PFSK-1 (cell line): ENCODE data around the gene PTMS.

Experiments used
- POLR2AphosphoS5 ChIP-seq: IDR thresholded peaks from 2 replicates; pipeline ENCODE4 v1.6.1; 2012; ENCODE audit warnings: low read depth, mild to moderate bottlenecking, control low read depth, low read length, moderate library complexity
- SIN3A ChIP-seq: IDR thresholded peaks from 2 replicates; pipeline ENCODE4 v1.6.1; 2012; ENCODE audit warnings: mild to moderate bottlenecking, low read length, moderate library complexity, borderline replicate concordance; ENCODE audit not compliant: insufficient read depth
- TAF1 ChIP-seq: IDR thresholded peaks from 2 replicates; pipeline ENCODE4 v1.6.1; 2012; ENCODE audit warnings: low read length, control low read depth, borderline replicate concordance; ENCODE audit not compliant: insufficient read depth
- TF ChIP-seq, protein P1 (sequence below), 2 experiments: IDR thresholded peaks; 2 replicates each; pipeline versions ENCODE4 v1.6.1 to v1.8.0; 2011 to 2012; ENCODE audit warnings: low read depth in 2 of 2, low read length in 2 of 2, control low read depth in 1 of 2, inconsistent platforms in 1 of 2, mild to moderate bottlenecking in 1 of 2, moderate library complexity in 1 of 2; ENCODE audit not compliant: insufficient read depth in 1 of 2

DNA sequence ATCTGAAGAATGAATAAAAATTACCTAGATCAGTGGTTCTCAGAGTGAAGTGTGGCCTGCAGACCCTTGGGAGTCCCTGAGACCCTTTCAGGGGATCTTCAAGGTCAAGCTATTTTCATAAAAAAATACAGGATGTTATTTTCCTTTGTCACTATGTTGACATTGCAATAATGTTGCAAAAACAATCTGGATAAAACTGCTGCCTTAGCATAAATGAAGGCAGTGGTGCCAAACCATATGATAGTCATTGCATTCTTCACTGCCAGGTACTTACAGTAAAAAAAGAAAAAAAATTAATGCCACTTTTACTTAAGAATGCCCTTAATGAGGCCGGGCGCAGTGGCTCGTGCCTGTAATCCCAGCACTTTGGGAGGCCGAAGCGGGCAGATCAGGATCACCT is 21.1 kb downstream of the PTMS start:
- TF ChIP-seq, protein P1, sequence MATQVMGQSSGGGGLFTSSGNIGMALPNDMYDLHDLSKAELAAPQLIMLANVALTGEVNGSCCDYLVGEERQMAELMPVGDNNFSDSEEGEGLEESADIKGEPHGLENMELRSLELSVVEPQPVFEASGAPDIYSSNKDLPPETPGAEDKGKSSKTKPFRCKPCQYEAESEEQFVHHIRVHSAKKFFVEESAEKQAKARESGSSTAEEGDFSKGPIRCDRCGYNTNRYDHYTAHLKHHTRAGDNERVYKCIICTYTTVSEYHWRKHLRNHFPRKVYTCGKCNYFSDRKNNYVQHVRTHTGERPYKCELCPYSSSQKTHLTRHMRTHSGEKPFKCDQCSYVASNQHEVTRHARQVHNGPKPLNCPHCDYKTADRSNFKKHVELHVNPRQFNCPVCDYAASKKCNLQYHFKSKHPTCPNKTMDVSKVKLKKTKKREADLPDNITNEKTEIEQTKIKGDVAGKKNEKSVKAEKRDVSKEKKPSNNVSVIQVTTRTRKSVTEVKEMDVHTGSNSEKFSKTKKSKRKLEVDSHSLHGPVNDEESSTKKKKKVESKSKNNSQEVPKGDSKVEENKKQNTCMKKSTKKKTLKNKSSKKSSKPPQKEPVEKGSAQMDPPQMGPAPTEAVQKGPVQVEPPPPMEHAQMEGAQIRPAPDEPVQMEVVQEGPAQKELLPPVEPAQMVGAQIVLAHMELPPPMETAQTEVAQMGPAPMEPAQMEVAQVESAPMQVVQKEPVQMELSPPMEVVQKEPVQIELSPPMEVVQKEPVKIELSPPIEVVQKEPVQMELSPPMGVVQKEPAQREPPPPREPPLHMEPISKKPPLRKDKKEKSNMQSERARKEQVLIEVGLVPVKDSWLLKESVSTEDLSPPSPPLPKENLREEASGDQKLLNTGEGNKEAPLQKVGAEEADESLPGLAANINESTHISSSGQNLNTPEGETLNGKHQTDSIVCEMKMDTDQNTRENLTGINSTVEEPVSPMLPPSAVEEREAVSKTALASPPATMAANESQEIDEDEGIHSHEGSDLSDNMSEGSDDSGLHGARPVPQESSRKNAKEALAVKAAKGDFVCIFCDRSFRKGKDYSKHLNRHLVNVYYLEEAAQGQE (IDR thresholded peaks at IDR 0.05; ENCODE audit: insufficient read depth in 1 of 2, low read depth in 2 of 2, low read length in 2 of 2): no peak
- no peak for TF ChIP-seq TAF1
- no peak for TF ChIP-seq POLR2AphosphoS5
- no peak for TF ChIP-seq SIN3A
